SU-DHL-6 (cell line): ENCODE data around the gene TUBAL3.
"Not testable (repeated sequence)": the region's sequence is repeated elsewhere in the genome, so short reads cannot be mapped to it uniquely, and the experiment has no call there.

ENCODE experiments used
- H2AFZ ChIP-seq: fragments of 200-600 bp; sonication (generic); 2 replicates; pipeline ENCODE4 v1.6.1; 2014; ENCODE audit warnings: low read depth, mild to moderate bottlenecking, moderate library complexity, mixed read lengths, antibody characterized with exemption, low read length; ENCODE audit not compliant: severe bottlenecking
- H3F3A ChIP-seq: fragments of 200-600 bp; shearing (Covaris generic); 2 replicates; pipeline ENCODE4 v1.6.0; 2016; ENCODE audit warnings: antibody characterized with exemption, mild to moderate bottlenecking; ENCODE audit not compliant: insufficient read depth
- H3K27ac ChIP-seq: fragments of 200-600 bp; sonication (generic); 2 replicates; pipeline ENCODE4 v1.5.1; 2016; ENCODE audit warnings: low read depth, mild to moderate bottlenecking, low read length, moderate library complexity, mixed read lengths
- H3K27me3 ChIP-seq: fragments of 200-600 bp; sonication (generic), shearing (Covaris generic); 2 replicates; pipeline ENCODE4 v1.6.0; 2014; ENCODE audit warnings: mild to moderate bottlenecking, low read length
- H3K36me3 ChIP-seq: fragments of 200-600 bp; sonication (generic); 2 replicates; pipeline ENCODE4 v1.6.1; 2014; ENCODE audit warnings: mild to moderate bottlenecking, low read length, mixed read lengths
- H3K4me2 ChIP-seq: fragments of 300-600, 200-600 bp; shearing (Covaris generic), sonication (generic); 2 replicates; pipeline ENCODE4 v1.6.0; 2014; ENCODE audit warnings: low read length, low read depth, mild to moderate bottlenecking; ENCODE audit not compliant: poor library complexity, severe bottlenecking
- H3K4me3 ChIP-seq: fragments of 200-600 bp; sonication (generic); 2 replicates; pipeline ENCODE4 v1.5.1; 2014; ENCODE audit warnings: antibody characterized with exemption, low read length, mild to moderate bottlenecking, mixed read lengths; ENCODE audit not compliant: insufficient read depth, poor library complexity, severe bottlenecking
- H3K79me2 ChIP-seq: fragments of 200-600 bp; sonication (generic); 2 replicates; pipeline ENCODE4 v1.6.1; 2014; ENCODE audit warnings: mild to moderate bottlenecking, low read length, moderate library complexity; ENCODE audit not compliant: insufficient read depth
- H3K9ac ChIP-seq: fragments of 200-600 bp; sonication (generic); 2 replicates; pipeline ENCODE4 v1.7.0; 2014; ENCODE audit warnings: mild to moderate bottlenecking, low read length
- H3K9me2 ChIP-seq: fragments of 200-600 bp; sonication (generic); replicated peaks from 2 replicates; pipeline ENCODE4 v1.6.1; 2014; ENCODE audit warnings: low read length; ENCODE audit not compliant: insufficient read depth
- H3K9me3 ChIP-seq: fragments of 200-600 bp; sonication (generic); 2 replicates; pipeline ENCODE4 v1.6.1; 2014; ENCODE audit warnings: low read length, mixed read lengths; ENCODE audit not compliant: insufficient read depth
- H4K20me1 ChIP-seq: fragments of 200-600 bp; sonication (generic); 2 replicates; pipeline ENCODE4 v1.6.1; 2014; ENCODE audit warnings: low read depth, mild to moderate bottlenecking, antibody characterized with exemption, low read length, moderate library complexity, mixed read lengths
- EZH2phosphoT487 ChIP-seq: fragments of 200-600 bp; sonication (generic), shearing (Covaris generic); conservative IDR thresholded peaks from 2 replicates; pipeline ENCODE4 v1.6.1; 2018; ENCODE audit warnings: mild to moderate bottlenecking, antibody characterized with exemption, low read length, moderate library complexity, mixed read lengths
- TF ChIP-seq, protein P1 (sequence below): fragments of 200-600 bp; sonication (generic); IDR thresholded peaks from one replicate; pipeline ENCODE4 v1.5.1; 2017; ENCODE audit warnings: antibody characterized with exemption, mild to moderate bottlenecking, low read length, moderate library complexity; ENCODE audit not compliant: insufficient read depth, poor library complexity, severe bottlenecking

Gene TUBAL3

DNA sequence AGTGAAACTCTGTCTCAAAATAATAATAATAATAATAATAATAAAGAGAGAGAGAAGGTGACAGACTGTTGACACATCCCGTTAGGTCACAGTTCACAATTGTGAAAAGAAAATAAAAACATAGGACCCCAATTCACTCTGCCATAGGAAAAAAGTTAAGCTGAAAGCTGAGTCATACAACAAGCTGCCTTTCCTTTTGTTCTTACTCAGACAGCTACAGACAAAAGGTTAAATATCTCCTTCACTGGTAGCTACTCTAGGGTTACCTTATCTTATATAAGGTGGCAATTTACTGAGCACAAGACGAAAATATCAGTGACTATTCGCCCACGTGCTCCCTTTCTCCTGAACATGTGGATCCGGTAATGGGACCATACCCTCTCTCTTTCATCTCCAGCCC, 17.5 kb downstream of the TUBAL3 start:
- Histone ChIP-seq H3K36me3 (0 out of 2 replicates have a peak, but pooled peaks cover 2% of the 10 kb centered on the region), H3K4me3 (no peak overlapping the region), H4K20me1 (no peaks in the 10 kb centered on the region), H3K27me3 (no peaks in the 10 kb centered on the region), H3F3A (no peaks in the 10 kb centered on the region), H3K9me3 (peaks cover 16% of the 10 kb centered on the region; the same call in 1 of the 2 replicates), H3K79me2 (no peaks in the 10 kb centered on the region), H3K9ac (no peak overlapping the region), H2AFZ (no peak overlapping the region), H3K9me2 (no peaks in the 10 kb centered on the region), H3K27ac (no peak overlapping the region), H3K4me2 (no peak overlapping the region)
- TF ChIP-seq, protein P1, sequence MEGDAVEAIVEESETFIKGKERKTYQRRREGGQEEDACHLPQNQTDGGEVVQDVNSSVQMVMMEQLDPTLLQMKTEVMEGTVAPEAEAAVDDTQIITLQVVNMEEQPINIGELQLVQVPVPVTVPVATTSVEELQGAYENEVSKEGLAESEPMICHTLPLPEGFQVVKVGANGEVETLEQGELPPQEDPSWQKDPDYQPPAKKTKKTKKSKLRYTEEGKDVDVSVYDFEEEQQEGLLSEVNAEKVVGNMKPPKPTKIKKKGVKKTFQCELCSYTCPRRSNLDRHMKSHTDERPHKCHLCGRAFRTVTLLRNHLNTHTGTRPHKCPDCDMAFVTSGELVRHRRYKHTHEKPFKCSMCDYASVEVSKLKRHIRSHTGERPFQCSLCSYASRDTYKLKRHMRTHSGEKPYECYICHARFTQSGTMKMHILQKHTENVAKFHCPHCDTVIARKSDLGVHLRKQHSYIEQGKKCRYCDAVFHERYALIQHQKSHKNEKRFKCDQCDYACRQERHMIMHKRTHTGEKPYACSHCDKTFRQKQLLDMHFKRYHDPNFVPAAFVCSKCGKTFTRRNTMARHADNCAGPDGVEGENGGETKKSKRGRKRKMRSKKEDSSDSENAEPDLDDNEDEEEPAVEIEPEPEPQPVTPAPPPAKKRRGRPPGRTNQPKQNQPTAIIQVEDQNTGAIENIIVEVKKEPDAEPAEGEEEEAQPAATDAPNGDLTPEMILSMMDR: no peak
- no peak for TF ChIP-seq EZH2phosphoT487

GRCh38 chr10:5385224-5385623, 19.4 kb downstream of the TUBAL3 start:
- H3K27me3 ChIP-seq: no peaks in the 10 kb centered on the region
- TF ChIP-seq, protein P1: no peak
- no peak for TF ChIP-seq EZH2phosphoT487
- H3K36me3 ChIP-seq: 0 out of 2 replicates have a peak, but pooled peaks cover 2% of the 10 kb centered on the region
- H3K4me3 ChIP-seq: no peak overlapping the region
- no peaks in the 10 kb centered on the region for H3K9me3 ChIP-seq
- no peaks in the 10 kb centered on the region for H4K20me1 ChIP-seq
- H3K27ac ChIP-seq: no peak overlapping the region
- no peaks in the 10 kb centered on the region for H3F3A ChIP-seq
- H3K79me2 ChIP-seq: no peaks in the 10 kb centered on the region
- no peak overlapping the region for H3K4me2 ChIP-seq
- H2AFZ ChIP-seq: no peak overlapping the region
- H3K9me2 ChIP-seq: no peaks in the 10 kb centered on the region
- H3K9ac ChIP-seq: no peak overlapping the region

DNA sequence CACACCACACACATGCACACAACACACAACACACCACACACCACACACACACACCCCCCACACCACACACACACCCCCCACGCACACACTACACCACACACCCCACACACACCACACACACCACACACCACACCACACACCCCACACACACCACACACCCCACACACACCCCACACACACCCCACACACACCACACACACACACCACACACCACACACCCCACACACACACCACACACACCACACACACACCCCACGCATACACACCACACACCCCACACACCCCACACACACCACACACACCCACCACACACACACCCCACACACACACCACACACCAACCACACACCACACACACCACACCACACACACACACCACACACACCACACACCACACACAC, 23.4 kb downstream of the TUBAL3 start:
- no peaks in the 10 kb centered on the region for H3K9me2 ChIP-seq
- H3K79me2 ChIP-seq: no peaks in the 10 kb centered on the region
- no peak overlapping the region for H3K27ac ChIP-seq
- no peaks in the 10 kb centered on the region for H3K9me3 ChIP-seq
- H3F3A ChIP-seq: no peaks in the 10 kb centered on the region
- TF ChIP-seq, protein P1: no peak
- no peak for TF ChIP-seq EZH2phosphoT487
- no peak overlapping the region for H2AFZ ChIP-seq
- H3K4me2 ChIP-seq: no peak overlapping the region
- H3K4me3 ChIP-seq: no peak overlapping the region
- H3K27me3 ChIP-seq: no peaks in the 10 kb centered on the region
- H3K9ac ChIP-seq: no peak overlapping the region
- no peaks in the 10 kb centered on the region for H4K20me1 ChIP-seq
- no peaks in the 10 kb centered on the region for H3K36me3 ChIP-seq

DNA sequence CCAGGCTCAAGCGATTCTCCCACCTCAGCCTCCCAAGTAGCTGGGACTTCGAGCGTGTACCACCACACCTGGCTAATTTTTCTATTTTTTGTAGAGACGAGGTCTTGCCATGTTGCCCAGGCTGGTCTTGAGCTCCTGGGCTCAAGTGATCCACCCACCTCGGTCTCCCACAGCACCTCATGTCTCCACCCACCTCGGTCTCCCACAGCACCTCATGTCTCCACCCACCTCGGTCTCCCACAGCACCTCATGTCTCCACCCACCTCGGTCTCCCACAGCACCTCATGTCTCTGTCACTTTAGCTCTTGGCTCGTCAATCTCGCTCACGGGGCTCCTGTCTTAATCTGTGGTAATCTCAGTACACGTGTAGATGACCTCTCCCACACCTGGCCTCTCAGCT, 24.2 kb downstream of the TUBAL3 start:
- not testable (repeated sequence) for H4K20me1 ChIP-seq, H3K9me3 ChIP-seq, H3K4me3 ChIP-seq, H3K36me3 ChIP-seq, H3F3A ChIP-seq, H3K27me3 ChIP-seq, H3K27ac ChIP-seq, H3K79me2 ChIP-seq, H3K9me2 ChIP-seq, H3K4me2 ChIP-seq, H3K9ac ChIP-seq, H2AFZ ChIP-seq

DNA sequence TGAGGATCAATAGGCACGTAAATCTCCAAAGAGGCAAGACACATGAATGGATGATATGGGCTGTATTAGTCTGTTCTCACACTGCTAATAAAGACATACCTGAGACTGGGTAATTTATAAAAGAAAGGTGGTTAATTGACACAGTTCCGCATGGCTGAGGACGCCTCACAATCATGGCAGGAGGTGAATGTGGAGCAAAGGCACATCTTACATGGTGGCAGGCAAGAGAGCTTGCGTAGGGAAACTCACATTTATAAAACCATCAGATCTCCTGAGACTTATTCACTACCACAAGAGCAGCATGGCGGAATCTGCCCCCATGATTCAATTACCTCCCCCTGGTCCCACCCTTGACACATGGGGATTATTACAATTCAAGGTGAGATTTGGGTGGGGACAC, 25.4 kb downstream of the TUBAL3 start:
- H3K9ac ChIP-seq, H3K36me3 ChIP-seq: not testable (repeated sequence)

More for the DNA sequence above, 25.4 kb downstream of the TUBAL3 start:
- not testable (repeated sequence) for H3K79me2 ChIP-seq, H3K9me2 ChIP-seq, H4K20me1 ChIP-seq, H3K9me3 ChIP-seq, H3K4me2 ChIP-seq, H3K27me3 ChIP-seq, H3F3A ChIP-seq, H2AFZ ChIP-seq, H3K27ac ChIP-seq, H3K4me3 ChIP-seq
